Skin of body (tissue), 2 donors: ENCODE results near the gene FOXL2NB. TPM values are rescaled to one million over a fixed set of nuclear protein-coding genes. Genes with fewer than 3 reads are reported as not detected.

Experiments
- DNase-seq: peaks from one replicate; lab custom pipeline; 2025; lab: John Stamatoyannopoulos, UW
- total RNA-seq: library from RNA; depleted of rRNA; stranded (reverse); fragments of >200 nt; gene quantifications from one replicate; pipeline ENCODE4 v1.2.3, GENCODE V29; 2014

FOXL2NB gene
- total RNA-seq, 1 donor from 2014 or later, result 0.39 TPM

DNA sequence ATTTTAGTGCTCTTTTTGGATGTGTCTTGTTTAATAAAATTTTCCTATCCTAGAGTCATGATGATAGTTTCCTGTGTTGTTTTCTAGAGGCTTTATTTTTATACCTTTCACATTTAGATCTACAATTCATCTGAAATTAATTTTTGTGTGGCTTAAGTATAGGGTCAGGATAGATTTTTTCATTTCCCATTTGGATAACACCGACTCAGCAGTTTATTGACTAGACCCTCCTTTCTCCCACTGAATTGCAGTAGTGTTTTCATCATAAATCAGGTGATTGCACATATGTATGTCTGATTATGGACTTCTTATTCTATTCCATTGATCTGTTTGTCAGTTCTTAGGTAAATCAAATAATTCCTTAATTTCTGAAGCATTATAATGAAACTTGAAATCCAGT, 48.7 kb downstream of the FOXL2NB start:
- DNase-seq, result no peak

Other genes starting within 250 kb of the FOXL2NB start
- 35.4 TPM for gene PIK3CB, start 112.3 kb upstream of the FOXL2NB start, total RNA-seq
- gene FOXL2, start 80 bp upstream of the FOXL2NB start, total RNA-seq, result 0.30 TPM
- not detected for gene PRR23A, start 59.1 kb downstream of the FOXL2NB start, total RNA-seq
- gene PRR23B, start 73.7 kb downstream of the FOXL2NB start, total RNA-seq, result not detected
- not detected for gene PRR23C, start 97.7 kb downstream of the FOXL2NB start, total RNA-seq